Measurements from ENCODE around the gene ZNF778. TPM values are rescaled to one million over a fixed set of nuclear protein-coding genes. Genes with fewer than 3 reads are reported as not detected.

ZNF778 gene
- total and polyA plus RNA-seq, 10 of the 15 experiments (the other 5 are each of a cell fraction or from before 2014, with no cell fraction given) = 0.20 to 9.7 (median 4.1) TPM

GRCh38 chr16:89268585-89268984 lies 51.1 kb downstream of the ZNF778 start:
- FAIRE-seq (no peak), ATAC-seq (no peak; the same call in 2 of the 3 replicates), DNase-seq (ENCODE audit: low read depth, low spot score) (no peak)
- peak; percentile 41 for TF ChIP-seq POLR2A (IDR thresholded peaks at IDR 0.05; ENCODE audit: low read depth, low read length)
- TF ChIP-seq ELK1 (IDR thresholded peaks at IDR 0.05; ENCODE audit: low read depth, low read length) = no peak
- H3K36me3 ChIP-seq (ENCODE audit: control insufficient read depth in 2 of 2, insufficient read depth in 2 of 2, low read length in 1 of 2) = peaks cover 18 to 22% of the 10 kb centered on the region in 2 experiments
- H4K20me1 ChIP-seq (ENCODE audit: control insufficient read depth, insufficient read depth) = no peaks in the 10 kb centered on the region
- H3K9me3 ChIP-seq (replicated peaks; ENCODE audit: control insufficient read depth, insufficient read depth, low read length) = no peaks in the 10 kb centered on the region
- no peak overlapping the region for H3K4me3 ChIP-seq
- no peaks in the 10 kb centered on the region for H3K79me2 ChIP-seq (ENCODE audit: control insufficient read depth, insufficient read depth, low read length)
- no peak overlapping the region for H2AFZ ChIP-seq (ENCODE audit: control insufficient read depth, low read depth, low read length)
- H3K9ac ChIP-seq (ENCODE audit: control insufficient read depth, insufficient read depth, low read length) = no peak overlapping the region
- ChIA-PET RAD21 (ENCODE audit: unreplicated experiment) (no interaction called here), POLR2A (no interaction called here), SMC1A (ENCODE audit: uncharacterized antibody, unreplicated experiment) (no interaction called here), CTCF (no interaction called here)
- no peaks in the 10 kb centered on the region for H3K27me3 ChIP-seq (replicated peaks in 1 of 2; ENCODE audit: control insufficient read depth in 2 of 2, insufficient read depth in 2 of 2, low read length in 1 of 2)
- in situ Hi-C loops (cut with MboI) = no loop called here
- BruUV-seq (replicated peaks) = no TSS peak
- over 99% methylated on average over 11 of the region's 19 CpGs for WGBS (ENCODE audit: insufficient coverage, insufficient replicate concordance, low lambda C conversion rate, missing lambda C conversion rate)
- H3K4me1 ChIP-seq (ENCODE audit: control insufficient read depth, insufficient read depth, low read length) = no peaks in the 10 kb centered on the region
- intact Hi-C loops (cut with micrococcal nuclease; ENCODE audit: unreplicated experiment) = no loop called here
- H3K27ac ChIP-seq (ENCODE audit: control insufficient read depth, insufficient read depth) = no peak overlapping the region
- no peak overlapping the region for H3K4me2 ChIP-seq (ENCODE audit: control insufficient read depth, insufficient read depth)

- in situ Hi-C loops (cut with MboI) (no loop called here), intact Hi-C loops (cut with micrococcal nuclease; ENCODE audit: unreplicated experiment) (no loop called here)
- H4K20me1 ChIP-seq (ENCODE audit: control insufficient read depth, insufficient read depth) = no peaks in the 10 kb centered on the region
- no peak overlapping the region for H2AFZ ChIP-seq (ENCODE audit: control insufficient read depth, low read depth, low read length)
- CTCF ChIA-PET = no interaction called here
- SMC1A ChIA-PET (ENCODE audit: uncharacterized antibody, unreplicated experiment) = no interaction called here
- no peak for DNase-seq (ENCODE audit: low read depth, low spot score)
- FAIRE-seq = no peak
- no peaks in the 10 kb centered on the region for H3K9me3 ChIP-seq (replicated peaks; ENCODE audit: control insufficient read depth, insufficient read depth, low read length)
- WGBS (ENCODE audit: insufficient coverage, insufficient replicate concordance, low lambda C conversion rate, missing lambda C conversion rate) = 93% methylated on average over 14 of the region's 14 CpGs
- H3K36me3 ChIP-seq (ENCODE audit: control insufficient read depth in 2 of 2, insufficient read depth in 2 of 2, low read length in 1 of 2) = peaks cover 22 to 23% of the 10 kb centered on the region in 2 experiments
- no peak overlapping the region for H3K4me3 ChIP-seq
- ATAC-seq = no peak
- RAD21 ChIA-PET (ENCODE audit: unreplicated experiment) = no interaction called here
- H3K79me2 ChIP-seq (ENCODE audit: control insufficient read depth, insufficient read depth, low read length) = no peaks in the 10 kb centered on the region
- no peaks in the 10 kb centered on the region for H3K4me1 ChIP-seq (ENCODE audit: control insufficient read depth, insufficient read depth, low read length)
- H3K27ac ChIP-seq (ENCODE audit: control insufficient read depth, insufficient read depth) = no peak overlapping the region
- no peak overlapping the region for H3K4me2 ChIP-seq (ENCODE audit: control insufficient read depth, insufficient read depth)
- BruUV-seq (replicated peaks) = no TSS peak
- POLR2A ChIA-PET = interaction anchor here (0.5 kb wide), 1 partner anchor 29 kb away, joined by 6 read pairs; no protein-coding TSS in a partner anchor
- no peaks in the 10 kb centered on the region for H3K27me3 ChIP-seq (replicated peaks in 1 of 2; ENCODE audit: control insufficient read depth in 2 of 2, insufficient read depth in 2 of 2, low read length in 1 of 2)
- no peak overlapping the region for H3K9ac ChIP-seq (ENCODE audit: control insufficient read depth, insufficient read depth, low read length)
- TF ChIP-seq ZBTB33 (IDR thresholded peaks at IDR 0.05) (no peak), BHLHE40 (IDR thresholded peaks at IDR 0.05; ENCODE audit: borderline replicate concordance in 1 of 2, low read depth in 2 of 2, low read length in 1 of 2) (no peak), PAX5 (IDR thresholded peaks at IDR 0.05; ENCODE audit: borderline replicate concordance, low read depth, low read length) (no peak), REST (IDR thresholded peaks at IDR 0.05; ENCODE audit: low read depth, low read length) (no peak), DPF2 (IDR thresholded peaks at IDR 0.05) (no peak), RAD51 (IDR thresholded peaks at IDR 0.05) (no peak), POLR2A (IDR thresholded peaks at IDR 0.05; ENCODE audit: low read depth, low read length) (no peak)
These were observed 51.7 kb downstream of the ZNF778 start for GRCh38 chr16:89268987-89269735.

Measured in GM12878 (cell line).